DMS 273 (cell line): Measurements from ENCODE around the gene EFHC1.

Experiments
- DNase-seq: peaks from one replicate; lab custom pipeline; 2025; ENCODE audit not compliant: unreplicated experiment; lab: John Stamatoyannopoulos, UW

Gene EFHC1

DNA sequence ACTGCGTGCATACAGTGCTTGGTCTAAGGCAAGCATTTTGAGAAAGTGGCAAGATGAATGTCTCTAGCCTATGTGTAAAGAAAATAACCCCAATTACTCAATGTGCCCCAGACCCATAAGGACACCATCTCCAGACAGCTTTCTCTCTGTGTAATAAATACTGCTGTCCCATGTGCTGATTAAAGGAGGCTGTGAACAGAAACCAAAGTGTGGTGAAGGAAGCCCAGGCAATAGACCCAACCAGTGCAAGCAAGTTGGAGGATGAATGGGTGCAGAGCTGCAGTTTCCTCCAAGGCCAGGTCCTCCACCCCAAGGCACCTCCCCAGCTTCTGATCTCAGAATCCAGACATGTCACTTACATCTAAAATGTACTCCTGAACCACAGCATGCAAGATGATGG lies 96.1 kb downstream of the EFHC1 start:
- no peak for DNase-seq

- DNase-seq, result no peak
Measured at GRCh38 chr6:52516943-52517342, 96.8 kb downstream of the EFHC1 start.

GRCh38 chr6:52517502-52518278 lies 97.5 kb downstream of the EFHC1 start:
- peak; percentile 93 for DNase-seq

GRCh38 chr6:52518279-52518945 lies 98.3 kb downstream of the EFHC1 start:
- DNase-seq, result no peak

DNA sequence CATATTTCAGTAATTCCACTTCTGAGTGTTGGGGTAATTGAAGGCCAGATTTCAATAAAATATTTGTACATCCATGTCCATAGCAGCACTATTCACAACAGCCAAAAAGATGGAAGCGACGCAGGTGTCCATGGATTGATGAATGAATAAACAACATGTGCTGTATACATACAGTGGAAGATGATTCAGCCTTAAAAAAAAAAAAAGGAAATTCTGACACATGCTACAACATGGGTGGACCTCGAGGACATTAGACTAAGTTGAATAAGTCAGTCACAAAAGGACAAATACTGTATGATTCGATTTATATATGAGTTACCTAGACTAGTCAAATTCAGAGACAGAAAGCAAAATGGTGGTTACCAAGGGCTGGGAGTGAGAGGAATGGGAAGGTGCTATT lies 99.5 kb downstream of the EFHC1 start:
- no peak for DNase-seq

GRCh38 chr6:52522151-52522626 lies 102.0 kb downstream of the EFHC1 start:
- DNase-seq, result no peak

DNA sequence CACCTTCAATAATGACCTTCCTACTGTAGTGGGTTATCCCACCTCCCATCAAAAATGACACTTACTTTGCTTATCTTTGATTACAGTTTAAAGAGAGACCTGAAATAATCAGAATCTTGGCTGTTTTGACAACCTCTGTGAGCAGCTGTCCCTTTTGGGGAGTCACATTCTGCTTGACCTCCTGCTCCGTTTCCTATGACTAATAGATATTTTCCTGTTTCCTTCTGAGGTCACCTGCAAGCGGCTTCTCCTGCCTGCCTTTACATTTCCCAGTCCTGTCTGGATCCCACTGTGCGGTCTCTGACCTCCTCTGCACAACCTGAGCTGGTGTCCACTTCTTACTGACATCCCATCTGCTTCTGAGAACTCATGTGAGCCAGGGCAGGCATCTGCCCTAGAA lies 102.5 kb downstream of the EFHC1 start:
- DNase-seq, result peak; percentile 9

- peak; percentile 55 for DNase-seq
Measured at GRCh38 chr6:52523378-52524142, 103.4 kb downstream of the EFHC1 start.

DNA sequence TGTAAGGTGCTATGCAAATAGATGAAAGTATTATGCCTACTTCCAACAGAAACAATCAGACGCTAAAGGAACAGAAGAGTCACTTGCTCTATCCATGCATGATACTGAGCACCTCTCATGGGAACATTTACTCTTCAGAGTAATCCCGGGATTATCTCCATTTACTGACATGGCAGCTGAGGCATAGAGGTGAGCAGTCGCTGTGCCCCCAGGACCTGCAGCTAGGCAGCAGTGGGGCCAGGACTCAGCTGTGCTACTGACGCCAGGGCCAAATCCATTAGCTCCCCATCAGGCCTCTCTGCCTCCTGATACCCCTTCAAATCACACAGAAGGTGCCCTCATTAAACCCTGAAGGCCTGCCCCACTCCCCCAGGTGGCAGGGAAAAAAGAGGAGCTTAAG lies 104.8 kb downstream of the EFHC1 start:
- no peak for DNase-seq

GRCh38 chr6:52526634-52527033 lies 106.5 kb downstream of the EFHC1 start:
- DNase-seq, result no peak

DNA sequence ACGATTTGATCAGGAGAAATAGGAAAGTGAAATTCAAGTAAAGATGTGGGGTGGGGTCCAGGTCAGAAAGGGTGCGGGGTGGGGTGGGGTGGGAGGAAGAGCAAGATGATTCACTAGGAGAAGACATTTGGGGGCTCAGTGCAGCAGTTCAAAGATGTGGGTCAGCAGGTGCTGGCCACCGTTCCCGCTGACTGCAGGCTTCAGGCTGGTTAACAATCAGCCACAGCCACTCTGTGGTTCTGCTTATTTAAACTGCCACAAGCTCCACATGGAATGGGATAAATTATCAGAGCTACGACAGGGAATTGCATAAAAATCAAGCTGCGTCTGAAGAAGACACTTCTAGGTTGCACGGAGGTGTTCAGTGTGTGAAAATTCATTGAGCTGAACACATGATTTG lies 107.3 kb downstream of the EFHC1 start:
- no peak for DNase-seq

DNA sequence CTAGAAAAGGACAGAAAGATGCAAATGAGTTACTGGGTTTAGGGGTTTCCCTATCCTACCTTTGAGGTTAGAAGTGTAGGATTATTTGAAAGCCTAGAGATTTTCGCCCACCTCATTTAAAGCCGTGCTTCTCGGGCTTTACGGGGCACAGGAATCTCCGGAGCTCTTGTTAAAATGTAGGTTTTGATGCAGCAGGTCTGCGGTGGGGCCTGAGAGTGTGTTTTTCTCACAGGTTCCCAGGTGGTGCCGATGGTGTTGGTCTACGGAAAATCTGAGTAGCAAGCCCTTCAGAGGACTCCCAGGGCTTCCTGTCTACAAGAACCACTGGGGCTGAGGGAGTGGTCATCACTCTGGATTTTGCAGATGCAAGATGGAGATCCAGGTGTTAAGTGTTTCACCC lies 109.2 kb downstream of the EFHC1 start:
- DNase-seq, result no peak

DNA sequence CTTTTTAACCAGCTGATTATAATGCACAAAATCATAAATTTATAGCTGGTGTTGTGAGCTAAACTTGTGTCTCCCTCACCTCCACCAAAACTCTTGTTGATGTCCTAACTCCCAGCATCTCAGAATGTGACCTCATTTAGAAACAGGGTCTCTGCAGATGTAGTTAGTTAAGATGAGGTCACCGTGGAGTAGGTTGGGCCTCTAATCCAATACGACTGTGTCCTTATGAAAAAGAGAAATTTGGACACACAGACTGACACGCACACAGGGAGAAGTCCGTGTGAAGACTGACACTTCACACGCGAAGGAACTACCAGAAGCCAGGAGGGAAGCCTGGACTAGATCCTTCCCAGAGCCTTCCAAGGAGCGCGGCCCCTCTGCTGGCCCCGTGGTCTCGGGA lies 110.2 kb downstream of the EFHC1 start:
- DNase-seq, result no peak

GRCh38 chr6:52531396-52531795 lies 111.3 kb downstream of the EFHC1 start:
- no peak for DNase-seq

GRCh38 chr6:52531834-52532233 lies 111.7 kb downstream of the EFHC1 start:
- DNase-seq, result no peak

DNA sequence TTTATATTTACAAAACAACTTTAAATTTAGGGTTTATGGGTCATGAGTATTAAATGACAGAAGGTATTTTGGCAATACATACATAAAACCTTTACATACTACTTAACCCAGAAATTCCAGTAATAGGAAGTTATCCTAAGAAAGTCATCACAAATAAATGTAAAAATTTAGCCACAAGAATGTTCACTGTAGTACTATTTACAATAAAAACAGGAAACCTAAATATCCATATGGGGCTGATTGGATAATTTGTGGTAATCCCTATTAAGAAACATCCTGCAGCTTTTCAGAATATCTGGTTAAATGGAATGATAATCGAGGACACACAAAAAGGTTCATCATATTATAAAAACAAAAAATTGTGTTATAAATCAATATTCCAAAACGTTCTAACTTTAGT lies 112.3 kb downstream of the EFHC1 start:
- DNase-seq, result no peak

GRCh38 chr6:52533491-52533890 lies 113.3 kb downstream of the EFHC1 start:
- no peak for DNase-seq

DNA sequence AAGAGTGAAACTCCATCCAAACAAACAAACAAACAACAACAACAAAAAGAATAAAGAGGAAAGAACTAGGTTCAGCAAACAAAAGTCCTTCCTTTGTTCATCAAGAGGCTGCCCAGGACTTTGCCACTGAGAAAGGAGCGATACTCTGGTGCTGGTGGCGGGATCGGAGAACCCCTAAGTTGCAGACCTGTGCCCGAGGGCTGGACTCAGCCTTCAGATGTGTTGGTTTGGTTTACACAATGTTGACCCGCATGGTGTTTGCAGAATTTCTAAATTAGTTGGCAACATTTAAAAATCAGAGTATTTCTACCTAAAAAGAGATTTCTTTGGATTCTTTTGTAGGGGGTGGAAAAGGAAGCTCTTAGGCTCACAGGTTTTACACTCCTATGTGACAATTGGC lies 114.2 kb downstream of the EFHC1 start:
- DNase-seq, result no peak

GRCh38 chr6:52534966-52535390 lies 114.8 kb downstream of the EFHC1 start:
- no peak for DNase-seq

DNA sequence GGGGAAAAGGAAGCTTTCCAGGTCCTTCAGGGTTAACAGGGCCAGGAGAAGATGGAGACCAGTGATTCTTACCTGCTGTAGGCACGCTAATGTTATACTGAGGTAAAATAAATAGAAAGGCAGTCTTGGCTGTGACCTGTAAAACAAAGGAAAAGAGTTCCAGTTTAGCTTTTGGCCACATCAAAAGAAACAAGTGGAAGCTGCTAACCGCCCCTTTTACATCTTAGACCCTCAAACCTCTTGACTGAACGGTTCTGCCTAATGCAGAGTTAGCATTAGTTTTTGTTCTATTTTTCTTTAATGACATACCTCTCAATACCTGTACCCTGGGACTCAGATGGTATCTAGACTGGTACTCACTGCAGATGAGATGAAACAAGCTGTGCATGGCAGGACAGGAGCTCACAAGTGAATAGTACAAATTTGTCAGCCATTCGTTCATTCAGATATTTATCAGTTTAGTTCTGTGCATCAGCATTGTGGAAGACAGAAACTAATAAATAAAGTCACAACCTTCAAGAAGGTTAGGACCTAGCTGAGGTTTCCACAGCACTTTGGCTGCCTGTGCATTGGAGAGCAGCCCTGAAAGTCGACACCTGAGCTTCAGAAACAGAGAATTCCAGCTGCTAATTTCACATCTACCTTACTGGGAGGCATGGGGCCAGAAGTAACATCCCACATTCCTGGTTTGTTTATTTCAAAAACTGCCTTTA lies 115.7 kb downstream of the EFHC1 start:
- no peak for DNase-seq

DNA sequence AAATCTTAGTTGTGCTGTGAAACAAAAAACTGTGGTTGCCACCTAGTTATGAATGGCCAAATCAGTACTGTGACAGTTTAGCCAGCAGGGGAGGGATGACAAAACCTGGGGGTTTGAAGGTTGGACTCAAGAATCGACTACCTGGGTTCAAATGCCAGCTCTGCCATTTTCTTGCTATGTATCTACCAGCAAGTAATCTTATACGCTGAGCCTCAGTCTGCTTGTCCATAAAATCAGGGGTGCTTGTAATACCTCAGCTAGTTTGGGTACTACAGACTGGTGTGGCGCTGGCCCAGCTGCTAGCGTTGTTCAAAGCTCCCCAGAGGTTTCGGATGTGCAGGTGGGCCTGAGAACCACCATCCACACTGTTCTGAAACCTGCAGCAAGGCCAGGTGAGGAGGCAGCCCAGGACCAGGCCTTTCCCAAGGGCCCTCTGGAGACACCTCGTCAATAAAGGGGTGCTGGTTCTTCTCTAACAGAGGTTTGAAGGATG lies 116.3 kb downstream of the EFHC1 start:
- no peak for DNase-seq
